GM12878 (cell line): ENCODE results near the gene TRAPPC12. TPM values are rescaled to one million over a fixed set of nuclear protein-coding genes. Genes with fewer than 3 reads are reported as not detected.

Source experiments
- ATAC-seq: fragments of 200-7000 bp; cut with Tn5 transposase; 3 replicates; pipeline ENCODE4 v1.9.1; 2020; ENCODE audit warnings: mild to moderate bottlenecking, moderate library complexity
- BruUV-seq: library from RNA; stranded (reverse); fragments of 400-500 nt; replicated peaks from 2 replicates; lab custom pipeline; 2021; lab: Mats Ljungman, UMichigan
- CTCF ChIA-PET: fragments of 300-600 bp; sonication (Branson Sonifier 250); formaldehyde crosslinking; extraction: SDS; loops from one replicate; lab custom pipeline; 2021; ENCODE audit warnings: inconsistent platforms; lab: Yijun Ruan, JAX
- POLR2A ChIA-PET: fragments of 350-600 bp; formaldehyde crosslinking; extraction: SDS; loops from one replicate; lab custom pipeline; 2021; ENCODE audit warnings: inconsistent platforms; lab: Charles Lee
- RAD21 ChIA-PET: fragments of 300-600 bp; sonication (Branson Sonifier 250); formaldehyde crosslinking; loops from one replicate; lab custom pipeline; 2023; ENCODE audit warnings: antibody characterized with exemption; ENCODE audit not compliant: unreplicated experiment; lab: Charles Lee
- SMC1A ChIA-PET: fragments of 300-600 bp; sonication (Branson Sonifier 250); formaldehyde crosslinking; loops from one replicate; lab custom pipeline; 2023; ENCODE audit not compliant: unreplicated experiment, uncharacterized antibody; lab: Charles Lee
- DNase-seq: peaks from one replicate; pipeline ENCODE4 v3.0.0-alpha.2; 2011; ENCODE audit warnings: low read depth, low spot score
- FAIRE-seq: peaks from 3 replicates; lab custom pipeline; 2011; peaks lifted over from hg19 to GRCh38; lab: Jason Lieb, UNC
- H2AFZ ChIP-seq: 2 replicates; pipeline ENCODE4 v1.6.0; 2011; ENCODE audit warnings: low read depth, low read length, control low read depth; ENCODE audit not compliant: control insufficient read depth
- H3K27ac ChIP-seq: 2 replicates; pipeline ENCODE4 v1.5.1; 2011; ENCODE audit warnings: control low read depth; ENCODE audit not compliant: control insufficient read depth, insufficient read depth
- H3K27me3 ChIP-seq, 2 experiments: replicated peaks in 1 of 2; 2 replicates each; pipeline versions ENCODE4 v1.6.0 to v1.6.1; 2011; ENCODE audit warnings: low read length in 1 of 2; ENCODE audit not compliant: control insufficient read depth in 2 of 2, insufficient read depth in 2 of 2
- H3K36me3 ChIP-seq, 2 experiments: 2 replicates each; pipeline ENCODE4 v1.5.1; 2011; ENCODE audit warnings: low read length in 1 of 2; ENCODE audit not compliant: control insufficient read depth in 2 of 2, insufficient read depth in 2 of 2
- H3K4me1 ChIP-seq: 2 replicates; pipeline ENCODE4 v1.6.1; 2011; ENCODE audit warnings: mild to moderate bottlenecking, low read length, moderate library complexity, mixed read lengths; ENCODE audit not compliant: control insufficient read depth, insufficient read depth
- H3K4me2 ChIP-seq: 2 replicates; pipeline ENCODE4 v1.6.0; 2011; ENCODE audit warnings: control low read depth; ENCODE audit not compliant: control insufficient read depth, insufficient read depth
- H3K4me3 ChIP-seq: fragments of 200-600 bp; sonication (generic); 2 replicates; pipeline ENCODE4 v1.5.1; 2016
- H3K79me2 ChIP-seq: 2 replicates; pipeline ENCODE4 v1.6.0; 2011; ENCODE audit warnings: low read length; ENCODE audit not compliant: control insufficient read depth, insufficient read depth
- H3K9ac ChIP-seq: 2 replicates; pipeline ENCODE4 v1.8.0; 2011; ENCODE audit warnings: low read length, control low read depth, mixed read lengths; ENCODE audit not compliant: control insufficient read depth, insufficient read depth
- H3K9me3 ChIP-seq: replicated peaks from 3 replicates; pipeline ENCODE4 v1.5.1; 2011; ENCODE audit warnings: mild to moderate bottlenecking, low read length; ENCODE audit not compliant: control insufficient read depth, insufficient read depth
- H4K20me1 ChIP-seq: 2 replicates; pipeline ENCODE4 v1.6.0; 2011; ENCODE audit not compliant: control insufficient read depth, insufficient read depth
- CHD2 ChIP-seq: IDR thresholded peaks from 2 replicates; pipeline ENCODE4 v1.6.1; 2011; ENCODE audit warnings: low read depth, low read length, improper control_type of control experiment, borderline replicate concordance
- HDAC2 ChIP-seq: fragments of 200-600 bp; sonication (generic); IDR thresholded peaks from 2 replicates; pipeline ENCODE4 v1.6.1; 2017
- IKZF1 ChIP-seq: fragments of 450-650 bp; conservative IDR thresholded peaks from 2 replicates; pipeline ENCODE4 v1.6.1; 2017; ENCODE audit warnings: antibody characterized with exemption, mild to moderate bottlenecking
- IKZF2 ChIP-seq, 2 experiments: fragments of 450-650 bp; IDR thresholded peaks; 2 replicates each; pipeline ENCODE4 v1.6.1; 2017; ENCODE audit warnings: mild to moderate bottlenecking in 2 of 2, moderate library complexity in 2 of 2
- IRF4 ChIP-seq: IDR thresholded peaks from 2 replicates; pipeline ENCODE4 v1.6.1; 2011; ENCODE audit warnings: low read depth, low read length
- JUND ChIP-seq: IDR thresholded peaks from 2 replicates; pipeline ENCODE4 v1.6.1; 2012; ENCODE audit warnings: low read depth, mild to moderate bottlenecking, low read length, improper control_type of control experiment, moderate library complexity
- NFYB ChIP-seq: IDR thresholded peaks from 2 replicates; pipeline ENCODE4 v1.6.1; 2011; ENCODE audit warnings: low read depth, mild to moderate bottlenecking, low read length, improper control_type of control experiment, moderate library complexity; ENCODE audit not compliant: insufficient read depth
- RBBP5 ChIP-seq: fragments of 200-600 bp; sonication (generic); conservative IDR thresholded peaks from 2 replicates; pipeline ENCODE4 v1.6.1; 2016
- RUNX3 ChIP-seq: IDR thresholded peaks from 2 replicates; pipeline ENCODE4 v1.6.1; 2012; ENCODE audit warnings: low read length, inconsistent platforms
- SIN3A ChIP-seq: IDR thresholded peaks from 2 replicates; pipeline ENCODE4 v1.6.1; 2012; ENCODE audit warnings: low read depth, low read length, improper control_type of control experiment
- STAT1 ChIP-seq: fragments of 450-650 bp; conservative IDR thresholded peaks from 2 replicates; pipeline ENCODE4 v1.6.1; 2014; ENCODE audit warnings: antibody characterized with exemption, mild to moderate bottlenecking
- ZNF207 ChIP-seq: fragments of 450-650 bp; IDR thresholded peaks from 2 replicates; pipeline ENCODE4 v1.6.1; 2014; ENCODE audit warnings: antibody characterized with exemption, mild to moderate bottlenecking, borderline replicate concordance
- WGBS: methylation state at CpG from one replicate; pipeline ENCODE4 v1.1.6; 2016; ENCODE audit warnings: low lambda C conversion rate; ENCODE audit not compliant: insufficient replicate concordance, insufficient coverage; ENCODE audit errors: missing lambda C conversion rate; 5-methylcytosine and 5-hydroxymethylcytosine counted together
- in situ Hi-C: fragments of 300-500 bp; cut with MboI; formaldehyde crosslinking; loops from 9 replicates; pipeline ENCODE4 v1.14.3; 2018; ENCODE audit warnings: mixed read lengths
- intact Hi-C: fragments of 100-400 bp; cut with micrococcal nuclease; formaldehyde crosslinking; loops from one replicate; pipeline ENCODE4 v1.14.2; 2022; ENCODE audit not compliant: unreplicated experiment
- polyA plus RNA-seq, 11 experiments: library from polyadenylated mRNA; depleted of rRNA in 4 of 11; unstranded in 6 of 11; stranded (reverse) in 5 of 11; fragments of >200 nt; fragmentation: Nextera tagmentation in 4 of 11; fragmentation: Illumina TruSeq in 1 of 11; extraction: Ambion mirVana in 4 of 11; extraction: Trizol in 1 of 11; gene quantifications; 1 replicate in 1 of 11; 2 replicates in 10 of 11; pipeline versions ENCODE4 v1.2.1 to v1.2.3, GENCODE V29; 2011 to 2016; ENCODE audit warnings: inconsistent platforms in 2 of 11, missing spikeins in 2 of 11, low read depth in 1 of 11
- total RNA-seq, 4 experiments: library from RNA; depleted of rRNA in 3 of 4; stranded (reverse); fragments of >200 nt in 3 of 4; fragmentation: Illumina TruSeq in 1 of 4; extraction: Trizol in 1 of 4; gene quantifications; 2 replicates each; pipeline versions ENCODE4 v1.2.1 to v1.2.3, GENCODE V29; 2013 to 2021
- TF ChIP-seq, protein P1 (sequence below): IDR thresholded peaks from 2 replicates; pipeline ENCODE4 v1.6.1; 2011; ENCODE audit warnings: low read depth, low read length, improper control_type of control experiment, borderline replicate concordance
- TF ChIP-seq, protein P2 (sequence below): fragments of 150-350 bp; IDR thresholded peaks from 2 replicates; pipeline ENCODE4 v1.6.1; 2014; ENCODE audit warnings: mild to moderate bottlenecking, low read depth, low read length

Gene TRAPPC12
- total and polyA plus RNA-seq, 10 of the 15 experiments (the other 5 are each of a cell fraction or from before 2014, with no cell fraction given) = 8.6 to 77.1 (median 37.4) TPM

DNA sequence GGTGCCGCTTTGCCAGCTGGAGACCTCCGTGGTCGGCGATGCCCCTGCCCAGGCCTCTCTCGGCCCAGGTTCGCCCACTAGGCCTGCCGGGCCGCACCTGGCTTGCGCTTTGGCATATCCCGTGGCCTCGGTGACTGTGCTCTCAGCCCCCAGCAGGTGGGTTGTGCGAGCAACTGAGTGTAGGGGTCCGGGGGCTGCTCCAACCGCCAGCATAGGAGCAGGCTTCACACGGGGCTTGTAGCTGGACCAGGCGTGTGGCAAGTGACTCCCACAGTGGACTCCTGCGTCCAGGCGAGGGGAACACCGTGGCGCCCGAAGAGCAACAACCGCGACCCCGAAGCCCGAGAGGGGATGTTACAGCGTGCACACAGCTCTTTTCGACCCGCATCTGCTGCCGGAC is 9.7 kb downstream of the TRAPPC12 start:
- ChIA-PET RAD21 (no interaction called here), POLR2A (no interaction called here), SMC1A (no interaction called here), CTCF (interaction anchor here (0.6 kb wide), 1 partner anchor 13 kb away, joined by 3 read pairs; no protein-coding TSS in a partner anchor)
- no peak for TF ChIP-seq HDAC2
- TF ChIP-seq CHD2 = no peak
- no peak for TF ChIP-seq JUND
- no peak for TF ChIP-seq RBBP5
- TF ChIP-seq ZNF207 = no peak
- TF ChIP-seq IRF4 = no peak
- no peak for TF ChIP-seq IKZF2 (IDR thresholded peaks at IDR 0.05)
- no peak for TF ChIP-seq IKZF1
- TF ChIP-seq NFYB = no peak
- no peak for TF ChIP-seq SIN3A
- no peak for TF ChIP-seq RUNX3
- TF ChIP-seq, protein P1, sequence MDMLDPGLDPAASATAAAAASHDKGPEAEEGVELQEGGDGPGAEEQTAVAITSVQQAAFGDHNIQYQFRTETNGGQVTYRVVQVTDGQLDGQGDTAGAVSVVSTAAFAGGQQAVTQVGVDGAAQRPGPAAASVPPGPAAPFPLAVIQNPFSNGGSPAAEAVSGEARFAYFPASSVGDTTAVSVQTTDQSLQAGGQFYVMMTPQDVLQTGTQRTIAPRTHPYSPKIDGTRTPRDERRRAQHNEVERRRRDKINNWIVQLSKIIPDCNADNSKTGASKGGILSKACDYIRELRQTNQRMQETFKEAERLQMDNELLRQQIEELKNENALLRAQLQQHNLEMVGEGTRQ = no peak
- TF ChIP-seq, protein P2, sequence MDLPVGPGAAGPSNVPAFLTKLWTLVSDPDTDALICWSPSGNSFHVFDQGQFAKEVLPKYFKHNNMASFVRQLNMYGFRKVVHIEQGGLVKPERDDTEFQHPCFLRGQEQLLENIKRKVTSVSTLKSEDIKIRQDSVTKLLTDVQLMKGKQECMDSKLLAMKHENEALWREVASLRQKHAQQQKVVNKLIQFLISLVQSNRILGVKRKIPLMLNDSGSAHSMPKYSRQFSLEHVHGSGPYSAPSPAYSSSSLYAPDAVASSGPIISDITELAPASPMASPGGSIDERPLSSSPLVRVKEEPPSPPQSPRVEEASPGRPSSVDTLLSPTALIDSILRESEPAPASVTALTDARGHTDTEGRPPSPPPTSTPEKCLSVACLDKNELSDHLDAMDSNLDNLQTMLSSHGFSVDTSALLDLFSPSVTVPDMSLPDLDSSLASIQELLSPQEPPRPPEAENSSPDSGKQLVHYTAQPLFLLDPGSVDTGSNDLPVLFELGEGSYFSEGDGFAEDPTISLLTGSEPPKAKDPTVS = no peak
- TF ChIP-seq STAT1 = no peak
- Histone ChIP-seq H3K4me2 (no peak overlapping the region), H3K9me3 (no peaks in the 10 kb centered on the region; the same call in 2 of the 3 replicates), H3K27ac (no peak overlapping the region), H3K79me2 (no peaks in the 10 kb centered on the region; the same call in none of the 2 replicates), H3K27me3 (no peaks in the 10 kb centered on the region), H3K4me3 (no peak overlapping the region), H3K4me1 (no peaks in the 10 kb centered on the region), H4K20me1 (no peaks in the 10 kb centered on the region), H3K9ac (no peak overlapping the region), H3K36me3 (peaks cover 12 to 22% of the 10 kb centered on the region in 2 experiments; a peak in 3 of 4 replicates), H2AFZ (no peak overlapping the region)
- DNase-seq (no peak), FAIRE-seq (no peak), ATAC-seq (no peak)
- no TSS peak for BruUV-seq
- intact Hi-C loops (no loop called here), in situ Hi-C loops (no loop called here)
- WGBS = 98% methylated on average over 27 of the region's 29 CpGs
